ENCODE results near the gene HYAL3.

- no peak for TF ChIP-seq EZH2 (IDR thresholded peaks at IDR 0.05)
- TF ChIP-seq POLR2AphosphoS5 (IDR thresholded peaks at IDR 0.05; ENCODE audit: borderline replicate concordance, low read depth, low read length) = no peak
These were observed 33.6 kb downstream of the HYAL3 start for GRCh38 chr3:50265571-50265970.
